HCT116 (cell line): ENCODE results near the gene NUDT16. TPM values are rescaled to one million over a fixed set of nuclear protein-coding genes. Genes with fewer than 3 reads are reported as not detected.

Source experiments
- ATAC-seq: fragments of 200-7000 bp; cut with Tn5 transposase; 2 replicates; pipeline ENCODE4 v1.9.1; 2020; ENCODE audit warnings: mild to moderate bottlenecking, moderate library complexity
- BruUV-seq: library from RNA; stranded (reverse); fragments of 400-500 nt; replicated peaks from 2 replicates; lab custom pipeline; 2021; lab: Mats Ljungman, UMichigan
- CTCF ChIA-PET: fragments of 300-600 bp; sonication (Branson Sonifier 250); formaldehyde crosslinking; loops from one replicate; lab custom pipeline; 2021; ENCODE audit warnings: antibody characterized with exemption; lab: Charles Lee
- POLR2A ChIA-PET: fragments of 300-600, 350-600 bp; sonication (Branson Sonifier 250); formaldehyde crosslinking; loops from one replicate; lab custom pipeline; 2021; ENCODE audit warnings: antibody characterized with exemption; lab: Charles Lee
- RAD21 ChIA-PET, 2 experiments: fragments of 300-600 bp; sonication (Branson Sonifier 250); formaldehyde crosslinking; loops; one replicate each; lab custom pipeline; 2023; ENCODE audit warnings: low total read pairs in 2 of 2; ENCODE audit not compliant: uncharacterized antibody in 2 of 2, unreplicated experiment in 2 of 2, low non-redundant PET in 1 of 2; lab: Charles Lee
- DNase-seq: peaks from one replicate; pipeline ENCODE4 v3.0.0-alpha.2; 2010; ENCODE audit warnings: low read depth, low spot score
- H2AFZ ChIP-seq: fragments of 200-600 bp; shearing (Covaris generic), sonication (generic); 2 replicates; pipeline ENCODE4 v1.6.1; 2017; ENCODE audit warnings: low read depth, mixed run types, mixed read lengths, antibody characterized with exemption, low read length; ENCODE audit not compliant: poor library complexity, severe bottlenecking
- H3K27ac ChIP-seq: 2 replicates; pipeline ENCODE4 v1.5.1; 2012; ENCODE audit warnings: low read depth, low read length
- H3K27me3 ChIP-seq: fragments of 200-600 bp; sonication (generic); 2 replicates; pipeline ENCODE4 v1.6.1; 2016; ENCODE audit warnings: mixed run types, low read length, mixed read lengths; ENCODE audit not compliant: insufficient read depth
- H3K36me3 ChIP-seq, 2 experiments: fragments of 200-500 bp in 1 of 2; fragments of 200-600 bp in 1 of 2; sonication (Bioruptor generic) in 1 of 2; sonication (generic) in 1 of 2; 2 replicates each; pipeline versions ENCODE4 v1.5.1 to v1.6.1; 2014 to 2016; ENCODE audit warnings: low read length in 2 of 2, inconsistent platforms in 1 of 2, mixed read lengths in 1 of 2, mixed run types in 1 of 2; ENCODE audit not compliant: insufficient read depth in 2 of 2, control insufficient read depth in 1 of 2
- H3K4me1 ChIP-seq, 2 experiments: fragments of 200-600 bp in 1 of 2; sonication (generic) in 1 of 2; 2 replicates each; pipeline versions ENCODE4 v1.5.1 to v1.6.1; 2012 to 2017; ENCODE audit warnings: low read length in 2 of 2, inconsistent platforms in 1 of 2, mild to moderate bottlenecking in 1 of 2, mixed read lengths in 1 of 2, mixed run types in 1 of 2, moderate library complexity in 1 of 2; ENCODE audit not compliant: insufficient read depth in 2 of 2, control insufficient read depth in 1 of 2
- H3K4me2 ChIP-seq: fragments of 200-600 bp; sonication (generic); 2 replicates; pipeline ENCODE4 v1.6.1; 2017; ENCODE audit warnings: mixed run types, low read length, mixed read lengths
- H3K4me3 ChIP-seq, 2 experiments: fragments of 200-600 bp in 1 of 2; sonication (generic) in 1 of 2; replicated peaks in 1 of 2; 2 replicates each; pipeline ENCODE4 v1.5.1; 2011 to 2016; ENCODE audit warnings: low read length in 2 of 2, control low read depth in 1 of 2, low read depth in 1 of 2, mild to moderate bottlenecking in 1 of 2, mixed read lengths in 1 of 2, mixed run types in 1 of 2
- H3K79me2 ChIP-seq: fragments of 200-600 bp; sonication (generic); 2 replicates; pipeline ENCODE4 v1.6.1; 2017; ENCODE audit warnings: mild to moderate bottlenecking, mixed run types, low read length, moderate library complexity, mixed read lengths; ENCODE audit not compliant: insufficient read depth
- H3K9ac ChIP-seq: fragments of 200-600 bp; sonication (generic); 2 replicates; pipeline ENCODE4 v1.6.1; 2016; ENCODE audit warnings: low read length, mixed read lengths
- H3K9me2 ChIP-seq: fragments of 200-600 bp; sonication (generic), shearing (Covaris generic); 2 replicates; pipeline ENCODE4 v1.6.1; 2017; ENCODE audit warnings: mixed run types, mild to moderate bottlenecking, moderate library complexity; ENCODE audit not compliant: insufficient read depth
- H3K9me3 ChIP-seq, 2 experiments: fragments of 200-500 bp in 1 of 2; fragments of 200-600 bp in 1 of 2; sonication (Bioruptor generic) in 1 of 2; sonication (generic) in 1 of 2; 2 replicates each; pipeline ENCODE4 v1.6.1; 2014 to 2017; ENCODE audit warnings: low read length in 2 of 2, mixed read lengths in 2 of 2, inconsistent platforms in 1 of 2, low read depth in 1 of 2, mild to moderate bottlenecking in 1 of 2, mixed run types in 1 of 2, moderate library complexity in 1 of 2; ENCODE audit not compliant: control insufficient read depth in 1 of 2, insufficient read depth in 1 of 2
- H4K20me1 ChIP-seq: fragments of 200-600 bp; sonication (generic), shearing (Covaris generic); 2 replicates; pipeline ENCODE4 v1.6.1; 2017; ENCODE audit warnings: mixed run types, mild to moderate bottlenecking, moderate library complexity; ENCODE audit not compliant: insufficient read depth
- CBX3 ChIP-seq: IDR thresholded peaks from 2 replicates; pipeline ENCODE4 v1.6.1; 2012; ENCODE audit warnings: low read depth
- CEBPB ChIP-seq: IDR thresholded peaks from 2 replicates; pipeline ENCODE4 v1.6.1; 2012; ENCODE audit warnings: low read depth
- CTCF ChIP-seq, 3 experiments: fragments of 200-600 bp in 1 of 3; sonication (generic) in 1 of 3; IDR thresholded peaks in 2 of 3; conservative IDR thresholded peaks in 1 of 3; 2 replicates each; pipeline ENCODE4 v1.5.1; 2012 to 2017; ENCODE audit warnings: low read depth in 2 of 3, low read length in 2 of 3, antibody characterized with exemption in 1 of 3, borderline replicate concordance in 1 of 3, control low read depth in 1 of 3, mild to moderate bottlenecking in 1 of 3, mixed read lengths in 1 of 3, mixed run types in 1 of 3, moderate library complexity in 1 of 3; ENCODE audit not compliant: insufficient read depth in 1 of 3
- EGR1 ChIP-seq: IDR thresholded peaks from 2 replicates; pipeline ENCODE4 v1.6.1; 2012; ENCODE audit warnings: low read depth
- ELF1 ChIP-seq: IDR thresholded peaks from 2 replicates; pipeline ENCODE4 v1.6.1; 2012; ENCODE audit warnings: low read depth, borderline replicate concordance
- EZH2phosphoT487 ChIP-seq: fragments of 200-600 bp; IDR thresholded peaks from 2 replicates; pipeline ENCODE4 v1.6.1; 2018; ENCODE audit warnings: antibody characterized with exemption, borderline replicate concordance
- FOSL1 ChIP-seq: IDR thresholded peaks from 2 replicates; pipeline ENCODE4 v1.6.1; 2012; ENCODE audit warnings: low read depth
- JUND ChIP-seq: IDR thresholded peaks from 2 replicates; pipeline ENCODE4 v1.6.1; 2012
- MAX ChIP-seq: IDR thresholded peaks from 2 replicates; pipeline ENCODE4 v1.6.1; 2012
- POLR2A ChIP-seq: IDR thresholded peaks from 2 replicates; pipeline ENCODE4 v1.7.0; 2011; ENCODE audit warnings: borderline replicate concordance; ENCODE audit not compliant: insufficient read depth, insufficient read length; ENCODE audit errors: extremely low read depth
- POLR2AphosphoS5 ChIP-seq: IDR thresholded peaks from 2 replicates; pipeline ENCODE4 v1.6.1; 2011; ENCODE audit warnings: mild to moderate bottlenecking, low read depth, low read length, moderate library complexity
- RAD21 ChIP-seq: IDR thresholded peaks from 2 replicates; pipeline ENCODE4 v1.6.1; 2012; ENCODE audit warnings: low read depth, mild to moderate bottlenecking
- REST ChIP-seq: IDR thresholded peaks from 2 replicates; pipeline ENCODE4 v1.6.1; 2012; ENCODE audit warnings: low read depth
- SIN3A ChIP-seq: IDR thresholded peaks from 2 replicates; pipeline ENCODE4 v1.6.1; 2012; ENCODE audit warnings: low read depth
- SRF ChIP-seq: IDR thresholded peaks from 2 replicates; pipeline ENCODE4 v1.6.1; 2012; ENCODE audit warnings: low read depth
- TCF7L2 ChIP-seq: IDR thresholded peaks from 2 replicates; pipeline ENCODE4 v1.7.0; 2011; ENCODE audit warnings: borderline replicate concordance, inconsistent platforms; ENCODE audit not compliant: insufficient read depth, insufficient read length; ENCODE audit errors: extremely low read depth
- YY1 ChIP-seq: IDR thresholded peaks from 2 replicates; pipeline ENCODE4 v1.6.1; 2011; ENCODE audit warnings: low read length, low read depth, moderate library complexity, mild to moderate bottlenecking; ENCODE audit not compliant: insufficient replicate concordance; ENCODE audit errors: extremely low read depth
- ZNF274 ChIP-seq: fragments of 200-500 bp; sonication (Bioruptor generic); IDR thresholded peaks from 2 replicates; pipeline ENCODE4 v1.6.1; 2014; ENCODE audit warnings: mild to moderate bottlenecking, low read depth, low read length, inconsistent platforms
- intact Hi-C: fragments of 100-400 bp; cut with micrococcal nuclease; formaldehyde crosslinking; loops from 2 replicates; pipeline ENCODE4 v1.10.0; 2022
- total RNA-seq: library from RNA; stranded (reverse); gene quantifications from one replicate; pipeline ENCODE4 v1.2.1, GENCODE V29; 2021; ENCODE audit not compliant: unreplicated experiment
- TF ChIP-seq, protein P1 (sequence below): IDR thresholded peaks from 2 replicates; pipeline ENCODE4 v1.6.1; 2012

NUDT16 gene
- total RNA-seq, 1 experiment from 2014 or later, result 9.7 TPM

DNA sequence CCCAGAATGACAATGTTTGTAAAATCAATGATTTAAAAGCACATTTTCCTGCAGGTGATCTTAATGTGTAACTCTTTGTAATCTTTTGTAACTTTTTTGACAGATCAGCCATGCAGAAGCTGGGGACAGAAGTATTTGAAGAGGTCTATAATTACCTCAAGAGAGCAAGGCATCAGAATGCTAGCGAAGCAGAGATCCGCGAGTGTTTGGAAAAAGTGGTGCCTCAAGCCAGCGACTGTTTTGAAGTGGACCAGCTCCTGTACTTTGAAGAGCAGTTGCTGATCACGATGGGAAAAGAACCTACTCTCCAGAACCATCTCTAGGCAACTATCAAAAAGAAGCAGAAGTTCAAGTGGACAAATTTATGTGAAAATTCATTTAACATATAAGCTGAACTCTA is 32.1 kb upstream of the NUDT16 start:
- Histone ChIP-seq H3K27ac (no peak overlapping the region), H3K9me2 (no peaks in the 10 kb centered on the region), H3K9me3 (no peaks in the 10 kb centered on the region), H3K36me3 (no peaks in the 10 kb centered on the region), H3K9ac (peak overlapping the region; percentile 39; the same call in 1 of the 2 replicates), H3K4me2 (peak overlapping the region; percentile 73), H3K27me3 (no peaks in the 10 kb centered on the region), H3K4me1 (peaks cover 13 to 24% of the 10 kb centered on the region in 2 experiments), H3K4me3 (peak overlapping the region in 1 of 2 experiments; percentile 34; a peak in 1 of 4 replicates), H4K20me1 (no peaks in the 10 kb centered on the region), H2AFZ (peak overlapping the region; percentile 31), H3K79me2 (no peaks in the 10 kb centered on the region)
- ATAC-seq (no peak), DNase-seq (no peak)
- RAD21 ChIA-PET, result no interaction called here
- intact Hi-C loops, result no loop called here
- TF ChIP-seq ELF1, result no peak
- TF ChIP-seq RAD21, result no peak
- TF ChIP-seq POLR2AphosphoS5, result no peak
- TF ChIP-seq POLR2A, result no peak
- TF ChIP-seq SRF, result no peak
- no peak for TF ChIP-seq YY1
- TF ChIP-seq, protein P1, sequence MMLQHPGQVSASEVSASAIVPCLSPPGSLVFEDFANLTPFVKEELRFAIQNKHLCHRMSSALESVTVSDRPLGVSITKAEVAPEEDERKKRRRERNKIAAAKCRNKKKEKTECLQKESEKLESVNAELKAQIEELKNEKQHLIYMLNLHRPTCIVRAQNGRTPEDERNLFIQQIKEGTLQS, result no peak
- no peak for TF ChIP-seq TCF7L2
- TF ChIP-seq SIN3A, result no peak
- no peak for TF ChIP-seq ZNF274
- TF ChIP-seq CBX3, result no peak
- no peak for TF ChIP-seq REST
- no peak for TF ChIP-seq CEBPB
- no peak for TF ChIP-seq JUND
- no peak for TF ChIP-seq FOSL1
- no peak for TF ChIP-seq MAX
- no peak for TF ChIP-seq CTCF (IDR thresholded peaks at IDR 0.05 in 2 of 3, conservative IDR thresholded peaks at IDR 0.05 in 1 of 3; ENCODE audit: borderline replicate concordance in 1 of 3, insufficient read depth in 1 of 3, low read depth in 2 of 3, low read length in 2 of 3)
- no peak for TF ChIP-seq EGR1
- TF ChIP-seq EZH2phosphoT487, result no peak
- CTCF ChIA-PET, result no interaction called here
- BruUV-seq, result no TSS peak
- POLR2A ChIA-PET, result interaction anchor here (1.3 kb wide), 1 partner anchor 12 kb away, joined by 5 read pairs; no protein-coding TSS in a partner anchor
